ENCODE measurements around the gene LY6G6F.

The LY6G6F gene

DNA sequence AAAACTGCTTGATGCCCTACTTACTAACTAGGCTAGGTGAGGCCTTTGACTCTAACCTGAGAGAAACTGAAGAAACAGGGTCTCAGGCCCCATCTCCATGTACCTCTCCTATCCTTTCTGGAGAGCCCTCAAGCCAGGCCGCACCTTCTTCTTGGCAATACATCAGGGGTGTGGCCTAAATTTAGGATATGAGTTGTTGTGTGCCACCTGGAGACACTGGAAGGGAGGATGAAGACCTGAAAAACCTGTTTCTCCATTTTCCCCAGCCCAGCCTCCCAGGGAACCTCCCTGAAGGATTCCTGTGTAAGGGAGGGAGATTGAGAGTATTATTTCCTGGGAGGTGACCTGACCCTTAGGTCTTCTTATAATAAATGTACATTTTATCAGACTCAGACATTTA is 11.6 kb downstream of the LY6G6F start:
- no peak overlapping the region for H3K27ac ChIP-seq (ENCODE audit: low read depth, low read length, poor library complexity, severe bottlenecking)
- no peak overlapping the region for H3K4me2 ChIP-seq (ENCODE audit: low read length)
- no peak overlapping the region for H2AFZ ChIP-seq (ENCODE audit: low read length)
- 0 out of 2 replicates have a peak, but pooled peaks cover 4% of the 10 kb centered on the region for H3F3A ChIP-seq (ENCODE audit: insufficient read depth, low read length)
- H3K4me3 ChIP-seq (ENCODE audit: low read depth, low read length, poor library complexity, severe bottlenecking): no peak overlapping the region
- H3K79me2 ChIP-seq (ENCODE audit: insufficient read depth, low read length): no peaks in the 10 kb centered on the region
- no peaks in the 10 kb centered on the region for H3K4me1 ChIP-seq (ENCODE audit: insufficient read depth, low read length, severe bottlenecking)
- TF ChIP-seq, protein P1, sequence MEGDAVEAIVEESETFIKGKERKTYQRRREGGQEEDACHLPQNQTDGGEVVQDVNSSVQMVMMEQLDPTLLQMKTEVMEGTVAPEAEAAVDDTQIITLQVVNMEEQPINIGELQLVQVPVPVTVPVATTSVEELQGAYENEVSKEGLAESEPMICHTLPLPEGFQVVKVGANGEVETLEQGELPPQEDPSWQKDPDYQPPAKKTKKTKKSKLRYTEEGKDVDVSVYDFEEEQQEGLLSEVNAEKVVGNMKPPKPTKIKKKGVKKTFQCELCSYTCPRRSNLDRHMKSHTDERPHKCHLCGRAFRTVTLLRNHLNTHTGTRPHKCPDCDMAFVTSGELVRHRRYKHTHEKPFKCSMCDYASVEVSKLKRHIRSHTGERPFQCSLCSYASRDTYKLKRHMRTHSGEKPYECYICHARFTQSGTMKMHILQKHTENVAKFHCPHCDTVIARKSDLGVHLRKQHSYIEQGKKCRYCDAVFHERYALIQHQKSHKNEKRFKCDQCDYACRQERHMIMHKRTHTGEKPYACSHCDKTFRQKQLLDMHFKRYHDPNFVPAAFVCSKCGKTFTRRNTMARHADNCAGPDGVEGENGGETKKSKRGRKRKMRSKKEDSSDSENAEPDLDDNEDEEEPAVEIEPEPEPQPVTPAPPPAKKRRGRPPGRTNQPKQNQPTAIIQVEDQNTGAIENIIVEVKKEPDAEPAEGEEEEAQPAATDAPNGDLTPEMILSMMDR (IDR thresholded peaks at IDR 0.05; ENCODE audit: low read length): no peak
- no peak for TF ChIP-seq EZH2 (IDR thresholded peaks at IDR 0.05; ENCODE audit: borderline replicate concordance, low read length)
- H4K20me1 ChIP-seq (ENCODE audit: insufficient read depth, low read length): no peaks in the 10 kb centered on the region
- no peaks in the 10 kb centered on the region for H3K36me3 ChIP-seq (ENCODE audit: insufficient read depth, low read length)
- no peaks in the 10 kb centered on the region for H3K9me2 ChIP-seq (ENCODE audit: low read depth, low read length)
- peaks cover 3% of the 10 kb centered on the region; the same call in 1 of the 2 replicates for H3K27me3 ChIP-seq (ENCODE audit: insufficient read depth, low read length)
- H3K9me3 ChIP-seq (ENCODE audit: low read length): no peaks in the 10 kb centered on the region
- H3K9ac ChIP-seq (ENCODE audit: low read length): no peak overlapping the region

DNA sequence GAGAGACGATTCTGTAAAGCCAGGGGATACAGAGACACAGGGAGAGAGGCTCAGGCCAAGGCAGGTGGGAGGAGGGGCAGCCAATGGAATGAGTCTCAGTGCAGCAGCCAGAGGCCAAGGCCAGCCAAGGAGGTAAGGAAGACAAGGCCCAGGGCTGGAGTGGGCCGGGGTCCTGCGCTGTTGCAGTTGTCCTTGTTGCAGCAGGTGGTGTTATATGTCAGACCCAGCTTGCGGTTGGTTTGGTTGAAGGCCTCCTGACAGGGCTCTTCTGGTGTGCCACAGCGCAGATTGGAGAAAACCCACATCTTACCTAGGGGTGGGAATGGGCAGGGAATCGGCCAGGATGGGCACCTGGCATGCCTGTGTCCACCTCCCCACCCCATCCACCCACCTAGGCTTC is 12.3 kb downstream of the LY6G6F start:
- Histone ChIP-seq H4K20me1 (ENCODE audit: insufficient read depth, low read length) (no peaks in the 10 kb centered on the region), H3K79me2 (ENCODE audit: insufficient read depth, low read length) (no peaks in the 10 kb centered on the region), H3K27ac (ENCODE audit: low read depth, low read length, poor library complexity, severe bottlenecking) (no peak overlapping the region), H2AFZ (ENCODE audit: low read length) (no peak overlapping the region), H3K27me3 (ENCODE audit: insufficient read depth, low read length) (peaks cover 3% of the 10 kb centered on the region; the same call in 1 of the 2 replicates), H3K36me3 (ENCODE audit: insufficient read depth, low read length) (no peaks in the 10 kb centered on the region), H3K4me1 (ENCODE audit: insufficient read depth, low read length, severe bottlenecking) (no peaks in the 10 kb centered on the region), H3K9ac (ENCODE audit: low read length) (no peak overlapping the region), H3K4me3 (ENCODE audit: low read depth, low read length, poor library complexity, severe bottlenecking) (no peak overlapping the region), H3K9me2 (ENCODE audit: low read depth, low read length) (no peaks in the 10 kb centered on the region), H3K4me2 (ENCODE audit: low read length) (no peak overlapping the region), H3K9me3 (ENCODE audit: low read length) (no peaks in the 10 kb centered on the region), H3F3A (ENCODE audit: insufficient read depth, low read length) (0 out of 2 replicates have a peak, but pooled peaks cover 4% of the 10 kb centered on the region)
- TF ChIP-seq, protein P1 (IDR thresholded peaks at IDR 0.05; ENCODE audit: low read length): no peak
- TF ChIP-seq EZH2 (IDR thresholded peaks at IDR 0.05; ENCODE audit: borderline replicate concordance, low read length): no peak

DNA sequence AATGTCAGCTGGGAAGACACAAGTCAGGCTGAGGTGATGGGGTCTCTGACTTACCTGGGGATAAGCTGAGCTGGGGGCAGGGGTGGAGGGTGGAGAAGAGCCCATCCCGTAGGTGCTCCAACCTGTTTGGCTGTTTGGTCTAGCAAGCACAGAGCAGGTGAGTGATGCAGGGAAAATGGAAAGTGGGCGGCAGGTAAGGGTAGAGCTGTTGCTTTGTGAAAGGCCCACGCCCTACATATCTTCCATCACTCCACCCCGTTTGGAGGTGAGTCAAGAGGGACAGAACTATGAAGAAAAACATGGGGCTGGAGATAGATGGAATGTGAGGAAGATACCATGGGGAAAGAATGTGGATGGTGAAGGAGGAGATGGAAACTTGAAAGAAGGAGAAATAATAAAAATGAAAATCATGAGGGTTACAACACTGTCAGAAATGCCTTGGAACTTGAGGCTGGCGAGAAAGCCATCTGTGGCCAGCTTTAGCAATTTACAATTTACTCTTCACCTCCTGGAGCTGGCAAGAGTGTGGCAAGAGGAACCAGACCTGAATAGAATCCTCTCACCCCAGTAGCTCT is 13.6 kb downstream of the LY6G6F start:
- no peaks in the 10 kb centered on the region for H3K4me1 ChIP-seq (ENCODE audit: insufficient read depth, low read length, severe bottlenecking)
- H3K36me3 ChIP-seq (ENCODE audit: insufficient read depth, low read length): no peaks in the 10 kb centered on the region
- H3K79me2 ChIP-seq (ENCODE audit: insufficient read depth, low read length): no peaks in the 10 kb centered on the region
- no peak overlapping the region for H3K4me2 ChIP-seq (ENCODE audit: low read length)
- 0 out of 2 replicates have a peak, but pooled peaks cover 4% of the 10 kb centered on the region for H3F3A ChIP-seq (ENCODE audit: insufficient read depth, low read length)
- no peak for TF ChIP-seq EZH2 (IDR thresholded peaks at IDR 0.05; ENCODE audit: borderline replicate concordance, low read length)
- TF ChIP-seq, protein P1 (IDR thresholded peaks at IDR 0.05; ENCODE audit: low read length): no peak
- no peaks in the 10 kb centered on the region for H3K9me2 ChIP-seq (ENCODE audit: low read depth, low read length)
- no peaks in the 10 kb centered on the region for H4K20me1 ChIP-seq (ENCODE audit: insufficient read depth, low read length)
- peaks cover 3% of the 10 kb centered on the region; the same call in 1 of the 2 replicates for H3K27me3 ChIP-seq (ENCODE audit: insufficient read depth, low read length)
- H3K27ac ChIP-seq (ENCODE audit: low read depth, low read length, poor library complexity, severe bottlenecking): no peak overlapping the region
- no peak overlapping the region for H3K9ac ChIP-seq (ENCODE audit: low read length)
- no peaks in the 10 kb centered on the region for H3K9me3 ChIP-seq (ENCODE audit: low read length)
- H3K4me3 ChIP-seq (ENCODE audit: low read depth, low read length, poor library complexity, severe bottlenecking): no peak overlapping the region
- no peak overlapping the region for H2AFZ ChIP-seq (ENCODE audit: low read length)

Data from OCI-LY1 (cell line).